Measurements from ENCODE around the gene QPCT. TPM values are rescaled to one million over a fixed set of nuclear protein-coding genes. Genes with fewer than 3 reads are reported as not detected.

QPCT gene
- total RNA-seq, 1 experiment from 2014 or later = 13.6 TPM

GRCh38 chr2:37402636-37403035 lies 58.2 kb downstream of the QPCT start:
- ATAC-seq (no peak), DNase-seq (ENCODE audit: low spot score) (no peak)
- Mint-ChIP-seq H3K9me3 (no peaks in the 10 kb centered on the region), H3K36me3 (no peaks in the 10 kb centered on the region), H3K27me3 (ENCODE audit: low read depth) (no peaks in the 10 kb centered on the region), H3K4me1 (no peaks in the 10 kb centered on the region), H3K27ac (no peak overlapping the region), H3K4me3 (no peak overlapping the region)
- ChIA-PET CTCF (interaction anchor here (1.8 kb wide), 1 partner anchor 12 kb away, joined by 5 read pairs; no protein-coding TSS in a partner anchor), POLR2A (no interaction called here)
- TF ChIP-seq ZNF121 (CRISPR knock-in tag; IDR thresholded peaks at IDR 0.05) (no peak), ATF6 (CRISPR knock-in tag; IDR thresholded peaks at IDR 0.05) (no peak), TCF7 (CRISPR knock-in tag; IDR thresholded peaks at IDR 0.05; ENCODE audit: low read depth) (no peak), FOXJ3 (CRISPR knock-in tag; IDR thresholded peaks at IDR 0.05; ENCODE audit: borderline replicate concordance) (no peak), CREB1 (CRISPR knock-in tag; IDR thresholded peaks at IDR 0.05) (no peak), SP1 (CRISPR knock-in tag; conservative IDR thresholded peaks at IDR 0.05) (no peak), SMAD4 (CRISPR knock-in tag; IDR thresholded peaks at IDR 0.05) (no peak), ZNF219 (CRISPR knock-in tag; IDR thresholded peaks at IDR 0.05; ENCODE audit: borderline replicate concordance) (no peak), ZBTB43 (CRISPR knock-in tag; IDR thresholded peaks at IDR 0.05) (no peak), CBFB (CRISPR knock-in tag; IDR thresholded peaks at IDR 0.05; ENCODE audit: low read depth) (no peak), ZNF425 (CRISPR knock-in tag; conservative IDR thresholded peaks at IDR 0.05) (no peak), MXD4 (CRISPR knock-in tag; IDR thresholded peaks at IDR 0.05; ENCODE audit: borderline replicate concordance) (no peak), IRF2 (CRISPR knock-in tag; IDR thresholded peaks at IDR 0.05; ENCODE audit: borderline replicate concordance, low read depth) (no peak)
- TF ChIP-seq, protein P1, sequence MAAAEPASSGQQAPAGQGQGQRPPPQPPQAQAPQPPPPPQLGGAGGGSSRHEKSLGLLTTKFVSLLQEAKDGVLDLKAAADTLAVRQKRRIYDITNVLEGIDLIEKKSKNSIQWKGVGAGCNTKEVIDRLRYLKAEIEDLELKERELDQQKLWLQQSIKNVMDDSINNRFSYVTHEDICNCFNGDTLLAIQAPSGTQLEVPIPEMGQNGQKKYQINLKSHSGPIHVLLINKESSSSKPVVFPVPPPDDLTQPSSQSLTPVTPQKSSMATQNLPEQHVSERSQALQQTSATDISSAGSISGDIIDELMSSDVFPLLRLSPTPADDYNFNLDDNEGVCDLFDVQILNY (CRISPR knock-in tag; IDR thresholded peaks at IDR 0.05) = no peak
- TF ChIP-seq, protein P2, sequence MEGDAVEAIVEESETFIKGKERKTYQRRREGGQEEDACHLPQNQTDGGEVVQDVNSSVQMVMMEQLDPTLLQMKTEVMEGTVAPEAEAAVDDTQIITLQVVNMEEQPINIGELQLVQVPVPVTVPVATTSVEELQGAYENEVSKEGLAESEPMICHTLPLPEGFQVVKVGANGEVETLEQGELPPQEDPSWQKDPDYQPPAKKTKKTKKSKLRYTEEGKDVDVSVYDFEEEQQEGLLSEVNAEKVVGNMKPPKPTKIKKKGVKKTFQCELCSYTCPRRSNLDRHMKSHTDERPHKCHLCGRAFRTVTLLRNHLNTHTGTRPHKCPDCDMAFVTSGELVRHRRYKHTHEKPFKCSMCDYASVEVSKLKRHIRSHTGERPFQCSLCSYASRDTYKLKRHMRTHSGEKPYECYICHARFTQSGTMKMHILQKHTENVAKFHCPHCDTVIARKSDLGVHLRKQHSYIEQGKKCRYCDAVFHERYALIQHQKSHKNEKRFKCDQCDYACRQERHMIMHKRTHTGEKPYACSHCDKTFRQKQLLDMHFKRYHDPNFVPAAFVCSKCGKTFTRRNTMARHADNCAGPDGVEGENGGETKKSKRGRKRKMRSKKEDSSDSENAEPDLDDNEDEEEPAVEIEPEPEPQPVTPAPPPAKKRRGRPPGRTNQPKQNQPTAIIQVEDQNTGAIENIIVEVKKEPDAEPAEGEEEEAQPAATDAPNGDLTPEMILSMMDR (IDR thresholded peaks at IDR 0.05) = no peak

- Mint-ChIP-seq H3K4me3 (no peak overlapping the region), H3K4me1 (no peaks in the 10 kb centered on the region), H3K36me3 (no peaks in the 10 kb centered on the region), H3K27ac (no peak overlapping the region), H3K9me3 (peaks cover 8% of the 10 kb centered on the region), H3K27me3 (ENCODE audit: low read depth) (no peaks in the 10 kb centered on the region)
- CTCF ChIA-PET = interaction anchor here (1.7 to 2.1 kb wide), 3 partner anchors 9 to 471 kb away, joined by 9 to 14 read pairs (median 11); no protein-coding TSS in a partner anchor
- POLR2A ChIA-PET = interaction anchor here (1.0 kb wide), 1 partner anchor 8 kb away, joined by 7 read pairs; no protein-coding TSS in a partner anchor
- no peak for ATAC-seq
- no peak for DNase-seq (ENCODE audit: low spot score)
- no peak for TF ChIP-seq OVOL2 (CRISPR knock-in tag; IDR thresholded peaks at IDR 0.05; ENCODE audit: borderline replicate concordance)
- no peak for TF ChIP-seq NFATC4 (CRISPR knock-in tag; IDR thresholded peaks at IDR 0.05)
- TF ChIP-seq SMAD3 (CRISPR knock-in tag; IDR thresholded peaks at IDR 0.05; ENCODE audit: borderline replicate concordance) = no peak
- no peak for TF ChIP-seq ZNF317 (CRISPR knock-in tag; IDR thresholded peaks at IDR 0.05; ENCODE audit: borderline replicate concordance, low read depth)
- TF ChIP-seq IRF1 (CRISPR knock-in tag; IDR thresholded peaks at IDR 0.05) = no peak
- TF ChIP-seq, protein P1 (CRISPR knock-in tag; IDR thresholded peaks at IDR 0.05) = no peak
- no peak for TF ChIP-seq FOXP1 (CRISPR knock-in tag; IDR thresholded peaks at IDR 0.05; ENCODE audit: borderline replicate concordance)
- no peak for TF ChIP-seq HMGA2 (CRISPR knock-in tag; IDR thresholded peaks at IDR 0.05)
- TF ChIP-seq GABPB1 (CRISPR knock-in tag; IDR thresholded peaks at IDR 0.05) = no peak
- TF ChIP-seq ZSCAN18 (CRISPR knock-in tag; IDR thresholded peaks at IDR 0.05) = no peak
These were observed 61.4 kb downstream of the QPCT start for GRCh38 chr2:37405781-37406180.
